Smooth muscle cell (in vitro differentiated cells): Measurements from ENCODE around the gene RIN3. TPM values are rescaled to one million over a fixed set of nuclear protein-coding genes. Genes with fewer than 3 reads are reported as not detected.
A peak's percentile ranks its signal among the peaks of the same experiment; 100 is the strongest.

Experiments used
- DNase-seq: peaks from one replicate; lab custom pipeline; 2025; ENCODE audit not compliant: unreplicated experiment; lab: John Stamatoyannopoulos, UW
- H2AFZ ChIP-seq: fragments of 200-600 bp; sonication (generic); 2 replicates; pipeline ENCODE4 v1.6.0; 2016; ENCODE audit warnings: antibody characterized with exemption, low read depth, mild to moderate bottlenecking
- H3F3A ChIP-seq: fragments of 200-600 bp; sonication (generic); 2 replicates; pipeline ENCODE4 v1.6.0; 2017; ENCODE audit warnings: antibody characterized with exemption, low read depth
- H3K27ac ChIP-seq: fragments of 200-600 bp; sonication (generic); 2 replicates; pipeline ENCODE4 v1.5.1; 2016; ENCODE audit warnings: low read depth, mild to moderate bottlenecking
- H3K27me3 ChIP-seq: fragments of 200-600 bp; sonication (generic); 2 replicates; pipeline ENCODE4 v1.6.1; 2016; ENCODE audit warnings: low read depth, mild to moderate bottlenecking
- H3K36me3 ChIP-seq: fragments of 200-600 bp; sonication (generic); 2 replicates; pipeline ENCODE4 v1.5.1; 2016; ENCODE audit warnings: low read depth
- H3K4me1 ChIP-seq: fragments of 200-600 bp; sonication (generic); 2 replicates; pipeline ENCODE4 v1.5.1; 2016; ENCODE audit warnings: low read depth
- H3K4me2 ChIP-seq: fragments of 200-600 bp; sonication (generic); 2 replicates; pipeline ENCODE4 v1.6.0; 2016; ENCODE audit warnings: mild to moderate bottlenecking
- H3K4me3 ChIP-seq: fragments of 200-600 bp; sonication (generic); 2 replicates; pipeline ENCODE4 v1.5.1; 2016; ENCODE audit warnings: mild to moderate bottlenecking
- H3K79me2 ChIP-seq: fragments of 200-600 bp; sonication (generic); 2 replicates; pipeline ENCODE4 v1.6.0; 2016; ENCODE audit warnings: low read depth, mild to moderate bottlenecking
- H3K9ac ChIP-seq: fragments of 200-600 bp; sonication (generic); 2 replicates; pipeline ENCODE4 v1.6.0; 2016; ENCODE audit warnings: low read depth
- H3K9me3 ChIP-seq: fragments of 200-600 bp; sonication (generic); replicated peaks from 2 replicates; pipeline ENCODE4 v1.5.1; 2016; ENCODE audit warnings: low read depth
- H4K20me1 ChIP-seq: fragments of 200-600 bp; sonication (generic); 2 replicates; pipeline ENCODE4 v1.6.0; 2016; ENCODE audit warnings: low read depth
- CTCF ChIP-seq: fragments of 200-600 bp; sonication (generic); IDR thresholded peaks from 2 replicates; pipeline ENCODE4 v1.5.1; 2017; ENCODE audit warnings: borderline replicate concordance, mild to moderate bottlenecking, antibody characterized with exemption; ENCODE audit not compliant: insufficient read depth, poor library complexity, severe bottlenecking
- WGBS: methylation state at CpG from one replicate; pipeline ENCODE4 v1.1.7; 2016; ENCODE audit warnings: low lambda C conversion rate; 5-methylcytosine and 5-hydroxymethylcytosine counted together
- polyA plus RNA-seq: library from polyadenylated mRNA; unstranded; fragments of >200 nt; fragmentation: Nextera tagmentation; extraction: Ambion mirVana; gene quantifications from 2 replicates; pipeline ENCODE4 v1.2.1, GENCODE V29; 2016
- total RNA-seq: library from RNA; depleted of rRNA; stranded (reverse); fragments of >200 nt; gene quantifications from 2 replicates; pipeline ENCODE4 v1.2.3, GENCODE V29; 2014

The RIN3 gene
- total and polyA plus RNA-seq, 2 experiments from 2014 or later = 2.7 to 3.8 TPM

GRCh38 chr14:92561906-92562479 lies 48.4 kb downstream of the RIN3 start:
- Histone ChIP-seq H3K27me3 (no peaks in the 10 kb centered on the region), H3K4me3 (no peak overlapping the region), H3K9ac (no peak overlapping the region), H3F3A (no peaks in the 10 kb centered on the region), H3K36me3 (no peaks in the 10 kb centered on the region), H3K27ac (no peak overlapping the region), H3K4me2 (no peak overlapping the region), H4K20me1 (no peaks in the 10 kb centered on the region), H2AFZ (no peak overlapping the region), H3K9me3 (no peaks in the 10 kb centered on the region), H3K4me1 (no peaks in the 10 kb centered on the region), H3K79me2 (no peaks in the 10 kb centered on the region)
- TF ChIP-seq CTCF = no peak
- DNase-seq = no peak
- WGBS = 94% methylated on average over 6 of the region's 6 CpGs

DNA sequence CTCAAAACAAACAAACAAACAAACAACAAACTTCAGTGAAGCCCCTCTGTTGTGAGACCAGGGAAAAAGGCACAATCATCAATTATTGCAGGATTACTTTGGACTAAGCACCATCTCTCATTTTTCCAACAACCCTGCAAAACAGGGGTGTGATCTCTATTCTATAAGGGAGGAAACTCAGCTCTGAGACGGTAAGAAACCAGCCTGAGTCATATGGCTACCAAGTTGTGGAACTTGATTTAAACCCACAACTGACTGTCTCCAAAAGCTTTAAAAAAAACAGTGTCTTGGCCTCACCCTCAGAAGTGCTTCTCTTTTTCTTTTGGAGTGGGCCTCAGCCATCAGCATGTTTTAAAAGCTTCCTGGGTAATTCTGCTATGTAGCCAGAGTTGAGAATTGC lies 49.8 kb downstream of the RIN3 start:
- Histone ChIP-seq H3K4me3 (no peak overlapping the region), H3K4me1 (no peaks in the 10 kb centered on the region), H4K20me1 (no peaks in the 10 kb centered on the region), H3K27ac (peak overlapping the region; percentile 70), H3K27me3 (no peaks in the 10 kb centered on the region), H2AFZ (no peak overlapping the region), H3K9me3 (no peaks in the 10 kb centered on the region), H3K9ac (no peak overlapping the region), H3F3A (no peaks in the 10 kb centered on the region), H3K4me2 (no peak overlapping the region), H3K79me2 (no peaks in the 10 kb centered on the region), H3K36me3 (no peaks in the 10 kb centered on the region)
- 22% methylated on average over 1 of the region's 1 CpG for WGBS
- no peak for DNase-seq
- TF ChIP-seq CTCF = no peak

DNA sequence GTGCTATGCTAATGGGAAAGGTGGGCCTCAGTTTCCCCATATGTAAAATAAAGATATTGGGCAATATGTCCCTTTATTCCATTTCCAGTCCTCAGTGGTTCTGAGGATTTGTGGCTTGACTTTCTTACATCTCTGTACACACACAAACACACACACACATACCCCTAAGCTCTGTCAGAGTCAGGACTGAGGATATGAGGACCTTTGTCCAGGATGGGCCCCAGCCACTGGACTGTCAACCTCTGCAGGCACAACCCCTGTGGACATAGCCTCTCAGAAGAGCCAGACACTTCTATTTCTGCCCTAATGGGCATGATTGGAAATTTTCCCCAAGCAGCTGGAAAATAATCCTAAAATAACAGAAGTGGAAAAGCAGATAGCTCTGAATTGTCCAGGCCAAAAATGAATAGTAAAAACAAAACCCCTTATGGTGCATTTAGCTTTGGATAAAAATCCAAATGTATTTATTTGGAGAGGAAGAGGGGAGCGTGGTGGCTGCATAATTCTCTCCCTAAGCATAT lies 50.2 kb downstream of the RIN3 start:
- 88% methylated on average over 1 of the region's 1 CpG for whole genome bisulfite sequencing
- Histone ChIP-seq H3K4me2 (no peak overlapping the region), H3K4me3 (no peak overlapping the region)

More for the DNA sequence above, 50.2 kb downstream of the RIN3 start:
- Histone ChIP-seq H3K4me1 (no peaks in the 10 kb centered on the region), H3K9me3 (no peaks in the 10 kb centered on the region), H2AFZ (no peak overlapping the region), H4K20me1 (no peaks in the 10 kb centered on the region), H3K9ac (no peak overlapping the region), H3K27ac (peak overlapping the region; percentile 70), H3K27me3 (no peaks in the 10 kb centered on the region), H3F3A (no peaks in the 10 kb centered on the region), H3K79me2 (no peaks in the 10 kb centered on the region), H3K36me3 (no peaks in the 10 kb centered on the region)
- no peak for TF ChIP-seq CTCF
- DNase-seq = no peak
